Lower leg skin (tissue), 3 donors: ENCODE results near the gene WASHC2C.
"Not testable (repeated sequence)": the region's sequence is repeated elsewhere in the genome, so short reads cannot be mapped to it uniquely, and the experiment has no call there.

Source experiments
- POLR2A ChIP-seq, 2 donors: fragments of 450-650 bp; IDR thresholded peaks; one replicate each; pipeline ENCODE4 v1.6.1; 2016 to 2017; ENCODE audit warnings: antibody characterized with exemption in 2 of 2, mild to moderate bottlenecking in 1 of 2, moderate library complexity in 1 of 2
- TF ChIP-seq, protein P1 (sequence below), 3 donors: fragments of 450-650 bp; IDR thresholded peaks; one replicate each; pipeline ENCODE4 v1.5.1; 2016; ENCODE audit warnings: antibody characterized with exemption in 3 of 3, mild to moderate bottlenecking in 3 of 3, moderate library complexity in 2 of 3

DNA sequence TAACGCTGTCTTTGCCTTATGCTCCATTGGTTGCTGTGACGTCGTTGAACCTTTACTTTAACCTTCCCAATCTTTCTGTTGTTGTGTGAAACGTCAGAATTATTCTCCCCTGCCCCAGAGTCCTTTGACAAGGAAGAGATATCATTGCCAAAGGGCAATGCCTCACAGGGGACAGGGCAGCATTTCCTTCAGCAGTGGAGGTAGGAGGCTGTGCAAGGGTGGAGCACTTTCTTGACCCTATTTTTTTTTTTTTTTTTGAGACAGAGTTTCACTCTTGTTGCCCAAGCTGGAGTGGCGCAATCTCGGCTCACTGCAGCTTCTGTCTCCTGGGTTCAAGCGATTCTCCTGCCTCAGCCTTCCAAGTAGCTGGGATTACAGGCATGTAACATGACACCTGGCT, 14.5 kb downstream of the WASHC2C start:
- TF ChIP-seq, protein P1, sequence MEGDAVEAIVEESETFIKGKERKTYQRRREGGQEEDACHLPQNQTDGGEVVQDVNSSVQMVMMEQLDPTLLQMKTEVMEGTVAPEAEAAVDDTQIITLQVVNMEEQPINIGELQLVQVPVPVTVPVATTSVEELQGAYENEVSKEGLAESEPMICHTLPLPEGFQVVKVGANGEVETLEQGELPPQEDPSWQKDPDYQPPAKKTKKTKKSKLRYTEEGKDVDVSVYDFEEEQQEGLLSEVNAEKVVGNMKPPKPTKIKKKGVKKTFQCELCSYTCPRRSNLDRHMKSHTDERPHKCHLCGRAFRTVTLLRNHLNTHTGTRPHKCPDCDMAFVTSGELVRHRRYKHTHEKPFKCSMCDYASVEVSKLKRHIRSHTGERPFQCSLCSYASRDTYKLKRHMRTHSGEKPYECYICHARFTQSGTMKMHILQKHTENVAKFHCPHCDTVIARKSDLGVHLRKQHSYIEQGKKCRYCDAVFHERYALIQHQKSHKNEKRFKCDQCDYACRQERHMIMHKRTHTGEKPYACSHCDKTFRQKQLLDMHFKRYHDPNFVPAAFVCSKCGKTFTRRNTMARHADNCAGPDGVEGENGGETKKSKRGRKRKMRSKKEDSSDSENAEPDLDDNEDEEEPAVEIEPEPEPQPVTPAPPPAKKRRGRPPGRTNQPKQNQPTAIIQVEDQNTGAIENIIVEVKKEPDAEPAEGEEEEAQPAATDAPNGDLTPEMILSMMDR (IDR thresholded peaks at IDR 0.05): not testable (repeated sequence)
- TF ChIP-seq POLR2A (IDR thresholded peaks at IDR 0.05): not testable (repeated sequence)
